ENCODE data around the gene OSBPL7.
A peak's percentile ranks its signal among the peaks of the same experiment; 100 is the strongest.

Gene OSBPL7

DNA sequence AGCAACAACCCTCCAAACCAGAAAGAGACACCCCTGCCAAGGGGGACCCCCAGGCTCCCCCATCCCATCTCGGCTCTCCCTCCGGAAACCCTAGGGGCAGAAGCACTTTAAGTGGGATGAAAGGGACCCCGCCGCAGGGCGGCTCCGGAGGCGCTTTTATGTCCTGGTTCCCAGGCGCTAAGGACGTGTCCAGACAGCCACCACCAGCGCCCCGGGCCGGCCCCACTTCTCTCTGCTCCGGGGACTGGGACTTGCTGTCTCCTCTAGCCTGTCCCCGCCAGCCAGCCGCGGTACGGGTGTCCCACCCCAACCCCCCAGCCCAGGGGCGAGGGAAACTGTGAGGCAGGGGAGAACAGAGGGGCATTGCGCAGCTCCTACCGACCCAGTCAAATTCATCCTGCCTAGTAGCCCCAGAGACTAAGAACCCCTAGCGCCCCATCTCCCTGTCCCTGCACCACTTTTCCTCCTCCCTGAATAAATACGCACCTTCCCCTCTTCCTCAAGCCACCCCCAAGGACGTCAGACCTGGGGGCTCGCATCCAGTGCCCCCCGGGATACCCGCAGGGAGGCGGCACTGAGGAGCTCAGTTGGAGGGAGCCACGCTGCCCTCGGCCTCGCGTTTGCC lies 25.2 kb upstream of the OSBPL7 start:
- DNase-seq: no peak

DNA sequence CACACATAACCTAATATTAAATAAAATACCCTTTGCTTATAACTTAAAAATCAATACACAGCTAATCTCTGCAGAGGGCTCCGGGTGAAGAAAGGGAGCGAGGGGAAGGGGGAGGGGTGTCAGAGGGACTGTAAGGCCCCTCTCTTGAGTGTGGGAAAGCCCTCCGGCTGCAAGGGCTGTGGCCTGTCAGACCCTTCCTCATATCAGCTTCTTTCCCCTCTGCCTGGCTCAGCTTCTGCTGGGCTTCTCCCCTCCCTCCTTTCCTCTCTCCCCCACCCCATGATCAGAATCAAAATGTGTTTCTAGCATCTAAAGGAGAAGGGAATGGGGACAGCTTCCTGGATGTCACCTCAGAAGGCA lies 24.1 kb upstream of the OSBPL7 start:
- DNase-seq: no peak

DNA sequence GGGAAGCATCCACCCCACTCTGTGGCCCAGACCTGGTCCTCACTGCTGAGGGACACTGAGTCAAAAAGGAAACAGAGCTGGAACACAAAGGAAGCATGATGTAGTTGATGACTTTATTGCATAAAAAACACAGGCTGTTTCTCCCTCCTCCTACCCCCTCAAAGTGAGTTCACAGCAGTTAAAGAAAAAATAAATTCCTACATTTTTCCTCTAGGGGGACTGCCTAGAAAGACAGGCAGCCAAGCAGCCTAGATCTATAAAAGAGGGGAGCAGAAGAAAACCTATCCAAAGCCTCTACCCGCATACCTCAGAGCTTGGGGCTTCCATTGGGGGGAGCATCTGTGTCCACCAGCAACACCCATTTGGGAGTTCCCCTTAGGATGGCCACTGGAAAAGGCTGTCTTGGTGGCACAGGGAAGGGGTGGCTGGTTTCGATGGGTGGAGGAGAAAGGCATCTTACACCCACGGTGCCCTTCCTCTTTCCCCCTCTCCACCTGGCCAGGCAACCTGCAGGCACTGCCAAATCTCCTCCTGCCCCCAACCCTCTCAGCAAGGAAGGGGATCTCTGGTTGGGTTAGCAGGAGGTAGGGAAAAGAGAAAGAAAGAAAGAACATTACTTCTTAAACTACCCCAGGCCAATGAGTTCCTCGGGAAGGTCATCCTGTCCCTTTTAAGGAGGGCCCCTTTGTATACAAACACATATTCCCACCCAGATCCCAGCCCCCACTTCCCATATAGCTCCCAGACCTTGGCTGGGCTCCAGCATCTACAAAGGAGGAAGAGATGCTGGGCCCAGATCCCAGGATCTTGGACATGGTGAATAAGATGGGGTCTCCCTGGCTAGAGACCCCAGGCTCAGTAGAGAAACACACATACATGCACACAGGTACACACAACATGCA lies 23.5 kb upstream of the OSBPL7 start:
- no peak for DNase-seq

DNA sequence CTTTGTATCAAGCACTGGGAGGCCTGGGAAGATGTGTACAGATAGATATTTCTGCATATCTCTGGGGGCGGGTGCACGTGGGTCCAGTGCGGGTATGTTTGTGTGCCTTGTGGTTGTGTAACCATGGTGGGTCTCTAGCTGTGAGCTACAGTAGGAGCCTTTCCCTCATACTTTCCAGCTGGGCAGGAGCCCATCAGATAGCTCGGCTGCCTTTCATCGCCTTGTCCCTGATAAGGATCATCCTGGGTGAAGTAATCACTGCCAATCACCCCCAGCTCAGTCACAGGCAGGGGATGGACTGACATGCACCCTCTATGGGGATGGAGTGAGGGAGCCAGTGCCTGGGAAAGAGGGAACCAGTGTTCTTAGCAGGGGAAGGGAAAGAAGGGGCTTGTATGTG lies 22.6 kb upstream of the OSBPL7 start:
- DNase-seq: no peak

DNA sequence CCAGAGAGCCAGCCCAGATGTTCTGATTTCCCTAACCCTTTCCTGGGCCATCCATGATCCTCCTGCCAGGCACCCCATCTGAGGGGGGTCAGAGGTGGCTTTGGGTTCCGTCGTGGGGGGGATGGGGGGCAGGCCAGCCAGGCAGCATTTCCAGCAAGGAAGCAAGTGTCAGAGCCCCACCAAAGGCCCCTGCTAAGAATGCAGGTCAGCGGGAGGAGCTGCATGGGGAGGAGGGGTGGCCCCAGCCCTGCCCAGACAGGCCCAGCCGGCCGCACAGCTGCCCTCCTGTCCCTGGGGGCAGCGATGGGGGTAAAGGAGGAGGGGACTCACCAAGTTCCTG lies 21.8 kb upstream of the OSBPL7 start:
- no peak for DNase-seq

DNA sequence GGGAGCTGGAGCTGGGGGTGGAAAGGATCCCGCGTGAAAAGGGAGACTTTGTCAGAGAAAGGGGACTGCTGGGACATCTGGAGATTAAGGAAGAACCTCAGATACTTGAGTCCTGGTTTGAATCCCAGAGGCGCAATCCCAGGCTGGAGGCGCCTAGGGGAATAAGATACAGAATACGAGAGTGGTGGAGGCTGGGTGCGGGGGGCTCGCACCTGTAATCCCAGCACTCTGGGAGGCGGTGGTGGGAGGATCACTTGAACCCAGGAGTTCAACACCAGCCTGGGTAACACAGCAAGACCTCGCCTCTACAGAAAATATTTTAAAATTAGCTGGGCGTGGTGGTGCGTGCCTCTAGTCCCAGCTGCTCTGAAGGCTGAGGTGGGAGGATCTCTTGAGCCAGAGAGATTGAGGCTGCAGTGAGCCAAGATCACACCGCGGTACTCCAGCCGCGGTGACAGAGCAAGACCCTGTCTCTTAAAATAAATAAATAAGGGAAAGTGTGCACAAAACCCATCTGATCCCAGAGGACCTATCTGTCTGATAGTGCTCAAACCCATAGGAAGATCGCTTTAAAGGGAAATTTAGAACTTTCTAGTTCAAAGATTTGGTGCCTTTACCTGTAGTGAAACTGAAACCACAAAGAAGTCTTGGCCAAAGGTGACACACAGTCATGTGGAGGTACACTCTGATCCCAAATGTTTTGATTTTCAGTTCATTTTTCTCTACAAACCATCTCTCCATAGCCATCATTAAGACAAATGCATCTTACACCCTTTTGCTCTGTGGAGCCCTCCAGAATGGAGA lies 20.1 kb upstream of the OSBPL7 start:
- no peak for DNase-seq

DNA sequence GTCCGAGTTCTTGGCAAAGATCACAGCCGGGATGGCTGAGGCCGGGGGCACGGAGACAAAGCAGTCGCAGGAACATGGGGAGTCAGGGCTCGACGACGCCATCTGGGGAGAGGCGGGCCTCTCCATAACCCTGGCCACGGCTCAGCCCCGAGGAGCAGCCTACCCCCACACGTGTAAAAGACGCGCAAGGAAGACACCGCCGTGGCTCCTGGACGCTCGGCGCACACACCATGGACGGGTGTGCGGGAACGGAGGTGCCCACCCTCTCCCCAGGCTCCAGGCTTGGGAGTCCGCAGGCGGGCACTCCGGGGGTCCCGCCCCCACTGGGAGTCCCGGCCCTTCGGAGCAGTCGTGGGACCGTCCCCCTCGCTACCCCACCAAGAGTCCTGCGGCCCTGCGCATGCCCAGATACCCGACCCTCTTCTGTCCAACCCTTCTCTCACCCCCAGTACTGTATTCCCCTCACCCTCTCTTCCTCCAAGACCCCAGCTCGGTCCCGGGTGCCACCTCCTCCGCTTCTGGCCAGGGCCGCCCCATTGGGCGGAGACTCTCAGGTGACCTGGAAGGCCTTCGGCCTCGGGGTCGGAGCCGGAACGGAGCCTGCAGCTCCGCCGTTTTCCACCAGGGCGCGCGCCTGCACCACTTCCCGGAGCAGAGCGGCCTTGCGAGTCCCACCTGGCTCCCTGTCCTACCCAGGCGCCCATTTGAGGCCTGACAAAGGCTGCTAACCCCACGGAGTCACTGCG lies 19.3 kb upstream of the OSBPL7 start, which contains the start of gene SCRN2:
Gene SCRN2, minus strand, starts transcription at position 532 of the 746 bp plus-strand sequence. Its CDS starts 430 bp downstream, at position 102.
- peak; percentile 90 to 94 for DNase-seq

DNA sequence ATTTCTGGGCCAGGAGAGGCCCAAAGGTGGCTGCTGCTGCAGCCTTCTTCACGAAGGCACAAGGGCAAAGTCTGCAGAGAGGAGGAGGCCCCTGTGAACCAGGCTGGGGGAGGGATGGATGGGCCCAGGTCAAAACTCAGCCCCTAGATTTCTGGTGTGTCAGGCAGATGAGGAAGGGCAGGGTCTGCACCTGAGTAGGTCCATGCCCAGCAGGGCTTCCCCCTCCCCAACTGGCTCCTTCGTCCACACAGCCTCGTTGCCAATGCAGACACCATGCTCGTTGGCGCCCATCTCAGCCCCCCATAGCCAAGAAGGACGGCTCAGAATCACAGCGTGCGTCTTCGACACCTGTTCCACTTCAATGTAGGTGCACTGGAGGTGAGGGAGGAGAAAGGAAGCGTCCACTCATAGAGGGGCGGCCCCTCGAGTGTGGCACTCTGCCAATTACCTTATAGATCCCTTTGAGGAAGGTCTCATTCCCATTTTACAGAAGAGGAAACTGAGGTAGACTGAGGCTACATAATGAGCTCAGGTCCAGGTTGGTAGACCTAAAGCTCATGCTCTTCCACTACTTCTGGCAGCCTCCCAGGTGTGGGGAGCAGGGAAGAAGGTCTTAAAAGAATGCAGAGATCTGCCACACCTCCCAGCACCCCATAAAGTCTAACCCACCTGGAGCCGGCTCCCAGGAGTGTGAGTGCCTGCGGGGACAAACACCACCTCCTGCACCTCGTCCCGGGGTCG lies 18.6 kb upstream of the OSBPL7 start:
- DNase-seq: no peak

DNA sequence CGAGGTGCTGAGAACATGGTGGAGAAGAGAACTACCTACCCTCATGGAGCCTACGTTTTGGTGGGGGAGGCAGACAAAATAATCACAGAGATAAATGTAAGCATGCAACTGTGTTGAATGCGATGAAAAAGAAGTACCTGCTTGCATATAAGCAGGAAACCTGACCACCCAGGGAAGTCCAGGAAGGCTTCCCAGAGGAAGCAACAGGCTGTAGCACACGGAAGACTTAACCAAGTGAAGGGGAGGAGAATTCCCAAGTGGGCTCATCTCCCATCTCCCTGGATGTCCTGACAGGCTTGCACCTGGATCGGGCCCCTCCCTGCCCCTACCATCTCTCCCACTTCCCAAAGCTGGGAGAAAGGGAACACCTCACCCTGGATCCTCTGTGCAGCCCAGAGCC lies 17.5 kb upstream of the OSBPL7 start:
- DNase-seq: no peak

DNA sequence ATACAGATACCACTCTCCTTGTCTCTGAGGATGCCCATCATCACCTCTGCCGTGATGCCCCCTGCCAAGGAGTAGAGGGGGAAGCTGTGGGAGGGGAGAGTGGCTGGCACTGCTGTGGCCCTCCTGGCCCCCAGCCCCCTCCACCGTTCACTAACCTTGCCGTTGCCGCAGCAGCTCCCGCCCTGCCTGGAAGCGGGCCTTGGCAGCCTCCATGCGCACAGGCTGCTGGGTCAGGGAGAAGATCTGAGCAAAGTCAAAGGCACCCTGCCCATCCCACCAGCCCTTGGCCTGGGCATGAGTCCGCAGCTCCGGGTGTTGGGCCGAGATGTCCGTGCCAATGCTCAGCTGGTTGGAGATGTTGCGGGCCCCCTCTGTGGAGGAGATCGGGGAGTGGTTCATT lies 17.0 kb upstream of the OSBPL7 start:
- DNase-seq: no peak

DNA sequence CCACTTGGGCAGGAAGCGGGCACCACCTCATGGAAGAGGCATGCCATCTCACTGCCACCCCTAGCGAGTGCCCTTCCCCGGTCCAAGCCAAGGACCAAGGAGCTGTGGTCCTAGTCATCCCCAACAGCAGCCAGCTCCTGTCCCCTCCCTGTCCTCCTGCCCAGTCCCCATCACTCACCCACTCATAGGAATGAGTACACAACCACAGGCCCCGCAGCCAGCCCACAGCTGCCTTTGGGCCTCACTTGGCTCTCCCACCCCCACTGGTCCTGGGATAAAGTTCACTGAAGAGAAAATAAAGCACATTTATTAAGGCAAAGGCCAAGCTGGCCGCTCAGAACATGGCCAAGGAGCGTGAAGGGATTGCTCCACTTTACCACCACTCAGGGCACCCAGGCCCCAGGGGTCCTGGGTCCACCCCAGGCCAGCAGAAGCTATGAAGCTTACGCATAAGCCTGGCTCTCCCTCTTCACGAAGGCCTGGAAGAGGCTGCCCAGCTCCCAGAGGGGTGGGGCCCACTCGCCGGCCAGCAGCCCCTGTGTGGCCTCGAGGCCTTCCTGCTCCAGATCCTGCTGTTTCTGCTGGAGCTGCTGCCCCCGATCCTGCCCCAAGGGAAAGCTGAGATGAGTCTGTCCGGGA lies 15.9 kb upstream of the OSBPL7 start:
- no peak for DNase-seq

DNA sequence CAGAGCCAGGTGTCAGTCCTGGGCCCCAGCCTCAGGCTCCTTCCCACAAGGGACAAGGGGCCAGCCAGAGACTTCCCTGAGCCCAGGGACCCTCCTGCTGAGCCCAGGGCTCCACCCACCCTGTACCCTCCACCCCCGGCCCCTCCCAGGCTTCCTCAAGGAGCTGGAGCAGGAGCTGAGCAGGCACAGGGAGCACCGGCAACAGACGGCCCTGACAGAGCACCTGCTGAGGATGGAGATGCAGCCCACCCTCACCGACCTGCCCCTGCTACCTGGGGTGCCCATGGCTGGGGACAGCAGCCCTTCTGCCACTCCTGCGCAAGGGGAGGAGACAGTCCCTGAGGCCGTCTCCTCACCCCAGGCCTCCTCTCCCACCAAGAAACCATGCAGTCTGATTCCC lies 15.0 kb upstream of the OSBPL7 start:
- DNase-seq: no peak

DNA sequence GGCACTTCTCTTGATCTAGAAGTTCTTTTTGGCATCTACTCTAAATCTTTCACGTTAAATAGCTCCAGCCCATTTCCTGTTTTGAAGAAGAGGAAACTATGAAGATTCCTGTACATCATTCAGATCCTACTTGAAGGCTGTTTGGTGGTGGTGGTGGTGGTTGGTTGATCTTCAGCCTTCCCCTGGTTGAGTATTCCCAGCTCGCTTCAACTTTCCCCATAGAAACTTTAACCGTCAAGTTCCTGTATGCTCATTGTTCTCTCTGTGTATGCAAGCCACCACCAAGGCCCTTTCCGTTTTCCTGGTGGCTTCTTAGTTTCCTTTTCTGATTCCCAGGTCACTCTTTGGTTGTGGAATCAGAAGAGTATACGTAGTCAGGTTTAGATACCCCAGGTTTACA lies 13.2 kb upstream of the OSBPL7 start:
- DNase-seq: no peak

DNA sequence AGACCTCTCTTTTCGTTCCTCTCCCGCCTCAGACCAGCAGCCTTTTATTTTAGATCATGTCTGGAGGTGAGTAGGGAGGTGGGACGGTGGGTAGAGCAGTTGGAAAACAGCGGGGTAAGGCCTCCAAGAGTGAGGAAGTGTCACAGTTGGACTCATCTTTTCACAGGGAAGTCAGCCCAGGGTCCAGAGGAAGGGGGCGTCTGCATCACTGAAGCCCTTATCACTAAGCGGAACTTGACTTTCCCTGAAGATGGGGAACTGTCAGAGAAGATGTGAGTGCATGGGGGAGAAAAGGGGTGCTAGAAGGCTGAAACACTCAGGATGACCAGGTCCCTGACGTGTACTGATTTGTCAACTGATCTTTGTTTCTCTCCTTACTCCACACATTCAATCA lies 10.3 kb upstream of the OSBPL7 start:
- no peak for DNase-seq

DNA sequence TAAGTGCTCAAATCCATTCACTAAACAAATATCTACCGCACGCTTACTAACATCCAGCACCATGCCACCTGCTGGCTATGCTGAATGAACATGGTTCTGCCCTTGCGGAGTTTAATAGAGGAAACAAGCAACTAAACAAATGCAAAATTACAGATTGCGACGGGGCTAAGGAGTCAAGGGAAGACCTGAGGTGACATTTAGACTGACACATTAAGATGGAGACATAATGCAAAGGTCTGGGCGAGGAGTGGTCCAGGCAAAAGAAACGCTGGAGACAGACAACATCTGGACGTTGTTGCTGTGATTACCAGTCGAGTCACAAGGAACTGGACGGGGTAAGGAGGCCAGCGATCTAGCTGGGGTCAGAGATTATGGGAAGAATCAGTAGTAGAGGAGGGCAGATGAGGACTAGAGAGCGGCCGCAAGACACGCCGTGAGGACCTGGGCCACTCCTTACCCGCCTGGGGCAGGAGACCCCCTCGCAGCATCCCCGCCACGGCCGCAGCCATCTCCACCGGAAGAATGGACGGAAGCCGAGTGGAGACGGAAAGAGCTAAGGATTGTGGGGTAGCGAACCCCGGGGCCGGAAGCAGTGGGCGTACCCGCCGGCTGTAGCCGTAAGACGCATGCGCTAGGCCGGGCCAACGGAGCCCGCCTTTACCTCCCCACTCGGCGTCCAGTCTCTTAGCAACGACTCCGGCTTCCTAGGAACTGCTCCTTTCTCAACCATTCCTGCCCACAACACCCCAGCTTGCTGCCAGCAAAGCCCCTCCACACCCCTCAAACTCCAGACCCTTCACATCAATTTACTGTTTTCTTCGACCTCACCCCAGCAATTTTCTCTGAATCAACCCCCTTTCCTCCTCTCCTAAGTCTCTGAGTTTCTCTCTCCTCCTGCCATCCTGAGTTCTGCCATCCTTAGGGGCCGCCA lies 9.7 kb upstream of the OSBPL7 start, which contains the start of the genes LRRC46 and MRPL10:
Gene LRRC46, plus strand, starts transcription at position 668 of the 931 bp plus-strand sequence. CDS start 320 bp downstream, outside the sequence.
Gene MRPL10, minus strand, starts transcription at position 539 of the 931 bp plus-strand sequence. Its CDS starts 30 bp downstream, at position 509.
- DNase-seq: peak; percentile 95

DNA sequence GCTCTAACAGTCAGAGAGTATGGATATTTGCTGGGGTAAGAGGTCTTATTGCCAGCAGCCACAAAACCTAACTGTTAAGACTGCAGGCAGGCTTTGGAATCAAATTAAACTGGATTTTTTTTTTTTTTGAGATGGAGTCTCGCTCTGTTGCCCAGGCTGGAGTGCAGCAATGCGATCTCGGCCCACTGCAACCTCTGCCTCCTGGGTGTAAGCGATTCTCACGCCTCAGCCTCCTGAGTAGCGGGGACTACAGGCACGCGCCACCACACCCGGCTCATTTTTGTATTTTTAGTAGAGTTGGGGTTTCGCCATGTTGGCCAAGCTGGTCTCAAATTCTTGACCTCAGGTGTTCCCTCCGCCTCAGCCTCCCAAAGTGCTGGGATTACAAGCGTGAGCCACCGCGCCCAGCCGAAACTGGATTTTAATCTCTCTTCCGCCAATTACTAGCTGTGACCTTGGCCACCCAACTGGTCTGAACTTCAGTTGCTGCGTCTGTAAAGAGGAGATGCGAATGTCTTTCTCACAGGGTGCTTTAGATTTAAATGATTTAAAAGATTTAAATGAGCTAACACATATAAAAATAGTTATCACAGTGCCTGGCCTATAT lies 8.9 kb upstream of the OSBPL7 start:
- no peak for DNase-seq

DNA sequence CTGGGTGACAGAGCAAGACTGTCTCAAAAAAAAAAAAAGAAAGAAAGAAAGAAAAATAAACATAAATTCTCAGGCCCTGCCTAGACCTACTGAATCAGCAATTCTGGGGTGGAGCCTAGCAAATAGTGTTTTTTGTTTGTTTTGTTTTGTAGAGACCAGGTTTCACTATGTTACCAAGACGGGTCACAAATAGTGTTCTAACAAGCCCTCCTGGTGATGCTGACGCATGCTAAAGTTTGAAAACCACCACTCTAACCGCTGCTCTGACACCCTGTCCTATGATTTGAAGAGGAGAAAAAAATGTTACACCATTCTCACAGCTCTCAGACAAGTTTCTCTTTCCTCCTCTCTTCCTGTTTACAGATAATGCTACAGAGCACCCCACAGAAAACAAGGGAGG lies 8.3 kb upstream of the OSBPL7 start:
- no peak for DNase-seq

DNA sequence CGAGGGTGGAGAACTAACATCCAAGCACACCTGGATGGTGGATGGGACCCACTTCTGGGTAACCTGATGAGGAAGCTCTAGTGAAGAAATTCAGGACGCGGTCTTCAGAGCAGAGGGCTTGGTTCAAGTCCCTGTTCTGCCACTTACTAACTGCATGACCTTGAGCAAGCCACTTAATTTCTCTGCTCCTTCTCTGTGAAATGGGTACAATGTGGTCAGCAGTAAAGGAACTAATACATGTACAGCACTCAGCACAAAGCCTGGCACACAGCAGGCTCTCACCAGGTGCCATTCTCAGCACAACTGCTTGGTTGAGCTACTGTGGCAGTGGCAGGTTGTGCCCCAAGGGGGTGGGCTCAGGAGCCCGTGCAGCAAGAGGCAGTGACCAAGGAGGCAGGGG lies 1.9 kb upstream of the OSBPL7 start:
- DNase-seq: no peak

DNA sequence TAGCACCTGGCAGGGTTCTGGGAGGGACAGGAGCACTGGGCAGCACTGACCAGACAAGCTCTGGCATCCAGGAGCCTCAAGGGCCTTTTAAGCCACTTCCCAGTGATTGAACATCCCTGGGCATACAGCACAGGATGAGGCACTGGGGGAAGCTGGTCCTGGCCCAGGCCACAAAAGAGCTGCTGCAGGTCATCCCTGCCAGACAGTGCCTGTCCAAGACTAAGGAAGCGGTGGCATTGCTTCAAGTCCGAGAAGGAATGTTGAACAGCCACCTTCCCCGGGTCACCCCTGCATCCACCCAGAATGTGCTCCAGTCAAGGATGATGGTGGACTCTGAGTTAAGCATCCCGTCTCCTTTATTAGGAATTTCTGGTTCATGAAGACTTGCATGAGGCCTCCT lies 1.2 kb upstream of the OSBPL7 start:
- DNase-seq: no peak

DNA sequence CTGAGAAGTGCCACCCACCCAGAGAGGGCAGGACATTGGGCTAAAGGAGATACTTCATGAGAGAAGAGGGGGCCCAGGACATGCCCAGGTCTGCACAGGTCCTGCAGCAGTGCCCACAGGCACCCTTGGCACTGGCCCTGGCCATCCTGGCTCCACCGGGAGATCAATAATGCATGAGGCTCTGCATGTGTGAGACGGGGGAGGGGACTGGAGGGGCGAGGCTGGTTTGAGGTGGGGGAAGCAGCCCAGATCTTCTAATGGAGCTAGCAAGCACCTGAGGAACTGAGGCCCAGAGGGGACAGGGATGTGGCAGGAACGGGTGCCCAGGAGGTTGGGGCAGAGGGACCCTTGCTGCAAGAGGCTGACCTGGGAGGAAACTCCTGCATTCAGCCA lies 567 bp downstream of the OSBPL7 start:
- no peak for DNase-seq

Measured in stimulated activated CD4-positive, alpha-beta T cell treated with anti-CD3 and anti-CD28 coated beads, Interleukin-2, amount 100 ng/mL, for 24 hours (primary cell).